GM19239 (cell line): ENCODE results near the gene AGAP3.

Experiments
- DNase-seq: peaks from one replicate; pipeline ENCODE4 v3.0.0; 2011; ENCODE audit warnings: low spot score; ENCODE audit not compliant: insufficient read length
- FAIRE-seq: peaks from 2 replicates; lab custom pipeline; 2011; peaks lifted over from hg19 to GRCh38; lab: Jason Lieb, UNC

The AGAP3 gene

DNA sequence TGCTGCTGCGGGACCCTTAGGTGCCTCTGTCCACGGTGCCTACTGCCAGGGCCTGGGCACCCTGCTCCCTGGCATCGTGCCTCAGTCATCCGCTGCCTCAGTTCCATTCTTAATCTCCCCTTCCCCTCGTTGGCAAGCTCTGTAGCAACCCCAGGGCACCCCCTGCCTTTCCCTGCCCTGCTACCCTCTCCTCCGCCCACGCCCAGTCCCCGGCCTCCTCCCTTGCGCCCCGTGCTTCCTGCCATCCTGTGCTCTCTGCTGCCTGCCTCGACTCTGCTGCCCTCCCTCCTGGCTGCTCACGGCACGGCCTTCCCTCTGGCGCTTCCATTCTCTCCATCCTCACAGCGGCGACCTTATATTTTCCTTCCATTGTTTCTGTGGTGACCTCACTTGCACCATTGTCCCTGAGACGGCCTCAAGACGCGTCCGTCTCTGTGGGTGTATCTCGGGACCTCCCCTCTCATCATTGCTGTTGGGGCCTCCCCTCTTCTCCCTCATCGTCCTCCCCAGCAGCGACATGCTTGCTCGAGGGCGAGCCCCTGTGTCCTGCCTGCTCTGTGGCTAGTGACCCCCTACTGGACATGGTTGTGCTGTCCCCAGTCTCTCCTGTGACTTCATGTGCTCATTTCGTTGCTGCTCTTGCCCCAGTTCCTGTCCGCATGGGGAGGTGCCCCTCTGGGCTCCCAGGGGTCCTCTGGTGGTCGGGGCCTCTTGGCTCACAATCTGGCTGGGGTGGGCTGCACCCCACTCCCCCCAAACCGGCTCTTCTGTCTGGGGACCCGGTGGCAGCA is 35.3 kb downstream of the AGAP3 start:
- DNase-seq (no peak), FAIRE-seq (no peak)

DNA sequence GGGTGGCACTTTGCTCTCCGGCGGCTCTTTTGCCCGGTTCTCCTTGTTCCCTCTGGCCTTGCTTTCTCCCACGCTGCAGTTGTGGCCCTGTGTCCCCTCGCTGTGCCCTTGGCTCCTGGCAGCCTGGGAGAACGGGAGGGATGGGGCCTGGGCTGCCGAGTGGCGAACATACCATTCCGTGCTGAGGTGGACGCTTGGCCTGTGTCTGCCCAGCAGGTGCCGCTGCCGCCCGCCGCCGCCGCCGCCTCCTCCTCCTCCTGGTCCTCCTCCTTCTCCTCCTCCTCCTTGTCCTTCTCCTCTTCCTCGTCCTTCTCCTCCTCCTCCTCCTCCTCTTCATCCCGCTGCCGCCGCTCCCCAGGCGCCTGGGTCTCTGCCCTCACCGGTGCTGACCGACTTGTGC is 36.0 kb downstream of the AGAP3 start:
- FAIRE-seq (no peak), DNase-seq (no peak)

DNA sequence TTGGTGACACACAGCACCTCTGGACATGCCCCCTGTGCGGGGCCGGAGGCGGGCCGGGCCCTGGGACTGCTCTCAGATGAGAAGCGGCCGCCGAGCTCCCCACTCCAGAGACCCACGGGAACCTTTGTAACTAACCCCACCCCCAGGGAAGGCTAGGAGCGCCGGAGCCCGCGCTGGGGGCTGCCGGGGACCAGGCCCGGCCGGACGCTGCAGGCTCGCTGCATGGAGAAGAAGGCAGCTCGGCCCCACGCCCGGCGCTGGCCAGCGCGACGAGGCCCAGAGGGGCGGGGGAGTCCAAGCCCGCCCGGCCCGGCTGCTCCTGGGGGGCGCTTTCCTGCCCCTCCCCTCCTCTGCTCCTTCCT is 36.5 kb downstream of the AGAP3 start:
- DNase-seq: no peak
- no peak for FAIRE-seq

DNA sequence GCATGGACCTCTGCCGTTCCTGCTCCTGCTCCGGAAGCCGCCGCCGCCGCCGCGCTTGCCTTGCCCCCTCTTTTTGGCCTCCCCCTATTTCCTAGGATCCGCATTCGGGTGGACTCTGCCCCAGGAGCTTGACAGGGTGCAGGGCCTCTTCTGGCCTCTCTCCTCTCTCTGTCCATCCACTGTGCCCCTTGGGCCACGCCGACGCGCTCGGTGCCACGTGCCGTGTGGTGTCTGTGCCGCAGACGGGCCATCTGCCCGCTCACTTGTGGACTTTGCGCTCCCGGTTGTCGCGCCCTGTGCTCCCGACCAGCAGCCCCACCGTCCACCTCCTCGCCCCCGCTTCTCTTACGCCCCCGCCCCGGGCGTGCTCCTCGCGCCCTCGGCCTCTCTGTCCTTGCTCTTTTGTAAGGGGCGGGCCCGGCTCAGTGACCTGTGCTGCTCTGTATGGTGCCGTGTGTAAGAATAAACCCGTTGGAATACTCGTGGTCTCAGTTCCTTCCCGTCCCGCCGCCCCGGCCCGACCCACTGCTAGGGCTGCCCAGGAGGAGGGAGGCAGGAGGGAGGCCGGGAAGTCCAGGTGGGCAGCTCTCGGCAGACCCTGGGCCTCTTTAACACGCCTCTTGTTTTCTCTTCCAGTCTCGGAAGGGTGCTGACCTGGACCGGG is 37.0 kb downstream of the AGAP3 start:
- FAIRE-seq (no peak), DNase-seq (no peak)

DNA sequence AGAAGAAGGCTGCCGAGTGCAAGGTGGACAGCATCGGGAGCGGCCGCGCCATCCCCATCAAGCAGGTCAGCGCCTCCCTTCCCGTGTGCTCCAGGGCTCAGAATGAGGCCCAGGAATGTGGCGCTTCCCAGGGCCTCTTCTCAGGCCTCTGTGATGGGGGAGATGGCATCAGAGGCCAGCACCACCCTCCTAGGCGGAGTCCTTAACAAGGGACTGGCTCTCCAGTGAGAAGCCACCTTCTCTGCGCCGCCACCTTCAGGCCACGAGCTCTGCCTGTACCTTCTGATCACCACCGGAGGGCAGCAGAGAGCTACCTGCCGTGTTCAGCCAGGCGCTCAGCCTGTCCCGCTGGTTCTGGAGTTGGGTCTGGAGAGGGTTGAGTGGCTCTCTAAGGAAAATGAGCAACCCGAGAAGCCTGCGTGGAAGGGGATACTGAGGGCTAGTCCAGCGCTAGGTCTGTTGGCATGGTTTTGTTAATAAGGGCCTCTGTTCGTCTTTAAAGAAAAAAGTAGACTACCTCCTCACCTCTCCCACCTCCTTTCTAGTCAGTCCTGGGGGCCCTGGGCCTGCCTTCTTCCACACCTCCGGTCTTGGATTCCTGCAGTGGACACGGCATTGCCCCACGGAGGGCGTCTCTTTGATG is 37.7 kb downstream of the AGAP3 start:
- FAIRE-seq: peak; percentile 83
- DNase-seq: peak; percentile 100

DNA sequence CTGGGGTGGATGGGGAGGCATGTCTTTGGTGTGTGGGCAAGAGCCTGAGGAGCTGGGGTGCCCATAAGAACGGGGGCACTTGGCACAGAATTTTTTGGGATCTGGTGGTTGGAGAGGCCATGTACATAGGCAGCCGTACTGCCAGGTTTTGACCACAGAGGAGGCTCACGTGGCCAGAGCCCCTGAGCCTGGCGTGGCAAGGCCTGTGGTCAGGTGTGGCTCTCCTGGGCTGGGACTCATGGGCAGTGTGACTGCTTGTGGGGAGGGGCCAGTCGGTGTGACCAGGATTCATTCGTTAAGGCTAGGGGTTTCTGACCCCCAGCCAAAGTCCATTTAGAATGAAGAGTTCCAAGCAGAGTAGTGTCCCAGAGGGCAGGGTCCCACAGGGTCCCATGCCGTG is 38.2 kb downstream of the AGAP3 start:
- FAIRE-seq (no peak), DNase-seq (no peak)

DNA sequence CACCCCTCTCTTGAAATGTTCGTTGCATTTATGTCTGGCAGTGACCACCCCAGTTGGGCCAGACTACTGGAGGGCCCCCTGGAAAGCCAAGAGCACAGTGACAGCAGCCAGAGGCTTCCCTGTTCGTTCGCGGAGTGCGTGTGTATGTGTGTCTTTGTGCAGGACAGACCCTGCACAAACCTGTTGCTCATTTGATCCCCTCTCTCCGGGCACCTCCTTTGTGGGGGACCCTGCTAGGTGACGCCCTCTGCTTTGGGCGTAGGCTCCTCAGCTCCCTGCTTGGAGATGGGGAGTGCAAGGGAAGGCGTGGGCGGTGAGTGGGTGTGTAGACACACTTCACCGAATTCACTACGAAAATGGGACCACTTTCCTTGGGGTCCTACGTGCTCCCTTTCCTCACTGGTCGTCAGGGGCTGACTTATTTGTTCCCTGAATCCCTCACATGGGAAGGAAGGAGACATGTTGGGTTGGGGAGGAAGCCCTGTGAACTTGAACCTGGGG is 38.7 kb downstream of the AGAP3 start:
- FAIRE-seq (no peak), DNase-seq (no peak)

DNA sequence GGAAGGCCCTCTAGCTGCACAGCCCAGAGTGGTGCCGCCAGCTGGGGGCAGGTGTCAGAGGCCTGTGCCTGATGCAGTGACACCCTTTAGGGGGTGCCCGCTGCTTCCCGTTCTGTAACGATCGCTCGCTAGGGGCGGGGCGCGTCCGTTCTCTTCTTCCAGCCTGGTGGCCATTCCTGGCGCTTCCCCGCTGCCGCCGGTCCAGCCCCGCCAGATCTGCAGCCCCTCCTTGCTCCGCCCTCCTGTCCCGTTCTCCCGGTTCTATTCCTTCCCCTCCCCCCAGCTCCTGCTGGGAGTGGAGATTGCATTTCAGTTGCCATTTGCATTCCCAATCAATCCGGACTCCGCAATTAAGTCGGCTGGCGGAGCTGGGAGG is 39.2 kb downstream of the AGAP3 start:
- DNase-seq (no peak), FAIRE-seq (no peak)

DNA sequence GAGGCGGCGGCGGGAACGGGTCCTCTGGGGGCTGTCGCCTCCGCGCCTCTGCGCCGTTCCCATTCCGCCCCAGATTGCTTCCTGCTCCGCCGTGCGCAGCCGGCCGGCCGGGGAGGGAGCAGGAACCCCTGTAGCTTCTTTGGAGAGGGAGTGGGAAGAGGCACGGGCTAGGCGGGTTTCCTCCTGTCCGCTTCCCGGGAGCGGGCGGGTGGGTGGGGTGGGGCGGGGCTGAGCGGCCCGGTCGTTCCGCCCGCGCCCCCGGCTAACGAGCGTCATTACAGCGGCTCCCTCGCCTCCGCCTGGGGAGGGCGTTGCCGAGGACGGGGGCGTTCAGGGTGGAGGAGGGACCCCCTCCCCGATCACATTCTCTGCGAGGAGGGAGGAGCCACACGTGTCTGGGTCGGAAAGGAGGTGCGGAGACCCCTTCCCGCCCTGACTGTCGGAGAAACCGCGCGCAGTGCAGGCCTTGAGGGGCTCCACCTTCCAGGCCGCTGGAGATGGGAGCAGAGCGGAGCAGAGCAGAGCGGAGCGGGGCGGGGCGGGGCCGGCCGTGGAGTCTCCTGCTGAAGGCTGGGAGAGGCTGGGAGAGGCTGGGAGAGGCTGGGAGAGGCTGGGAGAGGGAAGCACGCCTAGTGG is 39.7 kb downstream of the AGAP3 start:
- DNase-seq (no peak), FAIRE-seq (no peak)

DNA sequence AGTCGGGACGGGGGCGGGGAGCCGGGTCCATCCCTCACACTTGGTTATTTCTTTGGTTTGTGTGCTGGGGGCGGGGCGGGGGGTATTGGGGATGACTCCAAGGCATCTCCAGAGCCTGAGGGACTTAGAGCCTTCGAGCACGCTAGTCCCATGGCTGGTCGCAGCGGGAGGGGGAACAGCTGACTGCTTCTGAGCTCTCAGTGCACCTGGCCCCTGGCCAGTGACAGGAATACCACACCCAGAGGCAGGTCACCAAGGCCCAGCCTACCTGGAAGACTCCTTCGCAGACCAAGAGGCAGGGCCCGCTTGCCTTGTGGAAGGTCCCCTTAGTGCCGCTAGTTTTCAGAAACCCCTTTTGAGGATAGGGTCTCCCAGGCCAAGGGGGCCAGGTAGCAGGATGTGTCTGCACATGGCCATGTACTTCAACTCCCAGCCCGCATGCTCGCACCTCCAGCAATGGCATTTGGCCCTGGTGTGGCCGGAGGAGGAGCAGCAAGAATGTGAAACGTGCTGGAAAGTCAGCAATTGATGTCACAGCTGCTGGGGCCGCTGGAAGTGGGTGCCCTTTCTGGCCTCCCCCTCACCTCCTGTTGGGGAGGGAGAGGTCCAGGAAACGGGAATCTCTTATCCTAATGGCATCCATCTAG is 40.3 kb downstream of the AGAP3 start:
- no peak for DNase-seq
- FAIRE-seq: no peak

DNA sequence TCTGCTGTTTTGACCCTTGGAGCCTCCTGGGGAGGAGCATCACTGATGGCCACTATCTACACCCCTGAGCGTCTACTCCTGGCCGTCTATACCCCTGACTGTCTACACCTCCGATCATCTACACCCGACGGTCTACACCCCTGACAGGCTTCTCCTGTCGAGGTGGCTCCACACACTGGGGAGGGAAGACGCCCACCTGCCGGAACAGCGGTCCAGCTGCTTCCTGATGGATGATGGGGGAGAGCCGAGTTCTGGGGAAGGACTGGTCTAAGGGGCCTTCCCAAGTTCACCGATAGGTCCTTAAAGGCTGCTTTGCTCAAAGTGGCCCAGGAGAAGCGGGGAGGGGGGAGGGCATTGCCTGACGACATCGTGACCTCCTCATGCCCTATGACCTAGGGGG is 41.9 kb downstream of the AGAP3 start:
- no peak for DNase-seq
- FAIRE-seq: no peak

DNA sequence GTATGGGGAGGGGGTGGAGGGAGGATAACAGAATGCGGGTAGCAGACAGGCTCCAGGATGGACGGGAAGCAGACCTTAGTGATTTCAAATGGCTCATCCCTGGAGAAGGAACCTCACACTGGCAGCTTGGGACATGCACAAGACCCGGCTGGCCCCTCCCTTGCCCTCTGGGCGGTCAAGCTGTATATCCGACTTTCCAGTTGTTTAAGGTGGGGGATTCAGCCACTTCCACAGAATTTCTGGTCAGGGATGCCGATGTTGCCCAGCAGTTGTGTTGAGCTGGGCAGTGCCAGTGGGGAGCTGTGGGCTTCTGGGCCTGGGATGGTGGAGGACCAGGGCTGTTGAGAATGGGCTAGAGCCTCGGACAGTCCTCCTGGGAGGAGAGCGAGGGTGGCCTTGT is 42.4 kb downstream of the AGAP3 start:
- FAIRE-seq: no peak

DNA sequence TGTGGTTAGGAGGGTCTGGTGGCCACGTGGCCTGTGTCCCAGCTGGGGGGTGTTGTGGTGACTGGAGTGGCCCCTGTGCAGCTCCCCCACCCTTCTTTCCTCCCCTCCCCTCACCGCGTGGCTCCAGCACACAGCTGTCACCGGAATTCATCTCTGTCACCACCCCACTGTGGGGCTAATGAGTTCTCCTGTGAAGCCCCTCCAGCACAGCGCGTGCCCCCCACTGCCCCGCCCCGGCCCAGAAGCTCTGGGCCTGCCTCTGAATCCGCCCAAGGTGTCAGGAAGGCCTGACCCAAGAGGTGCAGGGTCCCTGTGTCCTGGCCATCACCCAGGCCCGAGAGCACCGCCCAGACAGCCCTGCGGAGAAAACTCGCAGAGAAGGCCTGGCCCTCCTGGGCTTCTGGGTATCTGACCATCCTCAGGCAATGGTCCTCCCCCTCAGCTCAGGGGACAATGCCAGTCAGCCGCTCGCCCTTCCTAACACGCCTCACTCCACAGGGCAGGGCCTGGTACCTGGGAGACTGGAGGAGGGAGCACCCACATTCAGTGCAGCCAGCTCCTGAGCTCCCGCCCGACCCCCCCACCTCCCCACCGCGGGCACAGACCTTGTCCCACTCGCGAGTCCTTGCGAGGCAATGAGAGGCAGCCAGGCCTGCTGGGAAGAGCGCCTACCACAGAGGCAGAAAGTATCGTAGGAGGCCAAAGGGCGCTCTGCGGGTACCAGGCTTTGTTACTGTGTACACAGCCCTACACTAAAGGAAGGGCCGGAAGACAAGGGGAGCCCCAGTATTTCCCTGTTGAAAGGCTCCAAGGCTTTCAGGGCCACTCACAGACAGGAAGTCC is 43.1 kb downstream of the AGAP3 start:
- FAIRE-seq: no peak
- DNase-seq: no peak

More for the DNA sequence above, 42.4 kb downstream of the AGAP3 start:
- DNase-seq: no peak

DNA sequence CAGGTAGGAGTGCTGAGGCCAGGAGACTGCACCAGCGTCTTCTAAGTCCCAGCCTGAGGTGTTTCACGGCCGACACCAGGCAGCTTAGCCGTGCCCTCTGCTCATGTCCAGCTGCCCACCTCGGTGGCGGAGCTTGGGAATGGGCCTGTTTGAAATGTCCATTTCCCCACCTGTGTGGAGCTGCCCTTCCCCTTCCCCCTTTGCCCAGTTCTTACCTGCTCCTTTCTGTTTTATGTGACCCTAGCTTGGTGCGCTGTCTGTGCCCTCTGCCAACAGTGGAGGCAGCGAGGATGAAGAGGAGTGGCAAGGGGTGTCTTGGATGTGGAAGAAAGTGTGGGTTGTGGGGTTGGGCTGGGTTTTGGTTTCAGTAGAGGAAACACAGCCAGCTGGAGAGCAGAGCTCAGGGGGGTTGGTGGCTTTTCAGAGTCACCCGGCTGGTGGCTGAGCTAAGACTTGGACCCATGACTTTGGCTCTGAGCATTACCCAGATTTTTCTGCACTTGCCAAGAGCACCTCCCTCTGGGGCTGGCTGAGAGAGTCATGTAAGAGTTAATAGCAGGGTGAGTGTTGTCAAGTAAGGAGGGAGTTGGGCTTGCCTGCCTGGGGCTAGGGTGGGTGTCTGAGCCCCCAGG is 43.8 kb downstream of the AGAP3 start:
- no peak for FAIRE-seq
- DNase-seq: no peak

DNA sequence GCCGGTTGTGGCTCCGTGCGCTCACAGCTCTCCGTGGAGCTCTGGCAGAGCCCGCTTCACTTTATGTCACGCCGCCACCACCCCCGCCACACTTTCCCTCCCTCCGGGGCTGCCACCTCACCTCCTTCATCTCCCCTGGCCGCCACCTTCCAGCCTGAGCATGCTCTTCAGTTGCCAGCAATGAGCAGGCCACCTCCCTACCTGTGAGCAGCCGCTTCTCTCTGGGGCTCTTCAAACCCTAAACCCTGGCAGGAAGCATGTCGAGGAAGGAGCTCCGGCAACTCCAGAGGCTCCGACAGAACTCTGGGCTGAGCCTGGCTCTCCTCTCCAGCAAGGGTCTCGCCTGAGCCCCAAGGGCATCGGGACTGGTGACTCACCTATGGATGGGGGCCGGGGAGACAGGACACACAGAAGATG is 44.5 kb downstream of the AGAP3 start:
- DNase-seq (no peak), FAIRE-seq (no peak)

DNA sequence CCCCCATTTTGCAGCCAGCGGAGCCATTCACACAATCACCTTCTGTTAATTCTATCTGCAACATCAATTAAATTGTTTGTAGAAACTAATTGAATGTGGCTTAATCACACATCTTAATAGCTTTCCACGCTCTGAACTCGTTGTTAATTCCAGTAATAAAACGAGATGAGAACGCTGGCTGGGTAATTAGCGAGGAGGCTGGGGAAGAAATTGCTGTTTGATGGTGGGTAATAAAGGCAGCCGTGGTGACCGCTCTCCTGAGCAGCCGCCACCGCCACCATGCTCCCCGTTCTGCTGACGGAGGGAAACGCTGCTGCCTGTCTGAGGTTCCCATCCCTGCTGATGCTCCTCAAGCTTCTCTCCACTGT is 44.9 kb downstream of the AGAP3 start:
- DNase-seq (no peak), FAIRE-seq (no peak)

DNA sequence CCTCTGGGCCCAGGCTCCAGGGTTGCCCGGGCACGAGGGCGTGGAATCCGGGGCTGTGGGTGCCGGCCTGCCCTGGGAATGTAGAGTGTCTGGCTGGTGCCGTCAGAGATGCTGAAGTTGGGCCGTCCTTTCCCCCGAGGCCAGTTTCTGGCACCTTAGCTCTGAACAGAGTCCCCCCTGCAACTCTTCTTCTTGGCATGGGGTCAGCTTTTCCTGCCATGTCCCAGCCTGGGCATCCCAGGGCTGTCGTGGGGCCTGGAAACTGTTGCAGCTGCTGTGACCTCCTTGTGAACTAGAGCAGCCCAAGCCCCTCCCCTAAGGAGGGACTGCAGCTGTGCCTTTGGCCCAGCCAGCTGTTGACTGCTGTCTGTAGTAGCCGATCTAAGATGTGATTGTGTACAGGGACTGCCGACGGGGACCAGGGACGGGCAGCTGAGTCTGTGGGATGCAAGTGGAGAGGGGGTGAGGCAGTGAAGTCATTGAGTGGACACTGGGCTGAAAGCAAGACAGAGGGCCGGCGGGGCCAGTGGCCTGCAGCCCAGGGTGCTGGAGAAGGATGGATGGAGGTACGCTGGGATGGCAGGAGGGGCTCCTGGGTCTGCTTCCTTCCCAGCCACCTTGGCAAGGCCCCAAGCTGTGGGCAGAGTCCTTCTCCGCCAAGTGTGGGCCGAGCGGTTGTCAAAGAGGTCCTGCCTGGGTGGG is 45.5 kb downstream of the AGAP3 start:
- no peak for DNase-seq
- no peak for FAIRE-seq

DNA sequence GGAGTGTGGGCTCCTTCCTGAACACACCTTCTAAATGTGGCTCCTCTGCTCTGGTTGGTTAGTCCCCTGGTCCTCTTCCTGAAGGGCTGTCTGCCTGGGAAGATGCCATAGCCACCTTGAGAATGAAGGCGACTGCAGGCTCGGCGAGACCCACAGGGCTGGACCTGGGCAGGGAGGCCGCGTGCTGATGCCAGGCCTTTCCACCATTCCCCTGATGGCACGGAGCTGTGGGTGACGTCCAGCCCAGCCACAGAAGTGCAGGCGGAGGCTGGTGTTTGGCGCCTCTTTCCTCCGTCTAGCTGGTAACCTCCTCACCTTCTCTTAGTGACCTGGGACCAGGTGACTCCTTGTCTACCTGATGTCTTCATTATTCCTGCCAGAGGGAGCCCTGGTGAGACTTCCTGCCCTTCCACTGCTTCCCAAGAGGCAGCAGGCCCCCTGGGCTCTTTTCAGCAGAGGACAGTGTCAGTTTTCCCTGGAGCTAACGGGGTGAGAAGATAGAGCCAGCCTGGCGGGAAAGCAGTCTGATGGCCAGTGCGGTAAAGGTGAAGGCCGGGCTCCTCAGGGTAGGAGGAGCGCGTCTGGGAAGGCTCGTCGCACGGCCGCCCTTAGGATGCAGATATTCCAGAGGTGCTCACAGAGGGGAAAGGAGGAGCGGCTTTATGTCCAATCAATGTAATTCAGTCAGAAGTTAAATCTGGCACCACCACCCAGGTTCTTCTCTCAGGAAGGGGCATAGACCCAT is 46.4 kb downstream of the AGAP3 start:
- DNase-seq (no peak), FAIRE-seq (no peak)
